ENCODE data around the gene F2R. TPM values are rescaled to one million over a fixed set of nuclear protein-coding genes. Genes with fewer than 3 reads are reported as not detected.
A peak's percentile ranks its signal among the peaks of the same experiment; 100 is the strongest.

The F2R gene
- total and polyA plus RNA-seq, 9 donors, result 15.3 to 42.2 (median 25.6) TPM

- DNase-seq, result no peak
- Histone ChIP-seq H3K4me3 (ENCODE audit: low read length) (no peak overlapping the region), H3K36me3 (ENCODE audit: control insufficient read depth, insufficient read depth, low read length) (no peaks in the 10 kb centered on the region), H3K9me3 (replicated peaks; ENCODE audit: control insufficient read depth, low read depth, low read length) (no peaks in the 10 kb centered on the region), H3K4me1 (ENCODE audit: control insufficient read depth, insufficient read depth, low read length) (no peaks in the 10 kb centered on the region), H3K27ac (ENCODE audit: low read length) (no peak overlapping the region), H3K27me3 (ENCODE audit: control insufficient read depth, insufficient read depth, low read length) (no peaks in the 10 kb centered on the region)
- no CpG with 5 or more reads among the region's 5 CpGs for WGBS (ENCODE audit: insufficient coverage)
These were observed 18.3 kb upstream of the F2R start for GRCh38 chr5:76697670-76698069.

GRCh38 chr5:76700571-76700970, 15.4 kb upstream of the F2R start:
- H3K4me1 ChIP-seq (ENCODE audit: control insufficient read depth, insufficient read depth, low read length), result no peaks in the 10 kb centered on the region
- WGBS (ENCODE audit: insufficient coverage), result no CpG with 5 or more reads among the region's 2 CpGs
- H3K9me3 ChIP-seq (replicated peaks; ENCODE audit: control insufficient read depth, low read depth, low read length), result no peaks in the 10 kb centered on the region
- no peaks in the 10 kb centered on the region for H3K27me3 ChIP-seq (ENCODE audit: control insufficient read depth, insufficient read depth, low read length)
- H3K4me3 ChIP-seq (ENCODE audit: low read length), result no peak overlapping the region
- H3K36me3 ChIP-seq (ENCODE audit: control insufficient read depth, insufficient read depth, low read length), result no peaks in the 10 kb centered on the region
- no peak overlapping the region for H3K27ac ChIP-seq (ENCODE audit: low read length)
- DNase-seq, result no peak

GRCh38 chr5:76701298-76701697, 14.6 kb upstream of the F2R start:
- no peaks in the 10 kb centered on the region for H3K4me1 ChIP-seq (ENCODE audit: control insufficient read depth, insufficient read depth, low read length)
- no CpG with 5 or more reads among the region's 2 CpGs for WGBS (ENCODE audit: insufficient coverage)
- H3K9me3 ChIP-seq (replicated peaks; ENCODE audit: control insufficient read depth, low read depth, low read length), result no peaks in the 10 kb centered on the region
- no peaks in the 10 kb centered on the region for H3K27me3 ChIP-seq (ENCODE audit: control insufficient read depth, insufficient read depth, low read length)
- no peaks in the 10 kb centered on the region for H3K36me3 ChIP-seq (ENCODE audit: control insufficient read depth, insufficient read depth, low read length)
- DNase-seq, result no peak
- no peak overlapping the region for H3K27ac ChIP-seq (ENCODE audit: low read length)
- H3K4me3 ChIP-seq (ENCODE audit: low read length), result no peak overlapping the region

- DNase-seq, result no peak
- Histone ChIP-seq H3K36me3 (ENCODE audit: control insufficient read depth, insufficient read depth, low read length) (no peaks in the 10 kb centered on the region), H3K27me3 (ENCODE audit: control insufficient read depth, insufficient read depth, low read length) (no peaks in the 10 kb centered on the region), H3K9me3 (replicated peaks; ENCODE audit: control insufficient read depth, low read depth, low read length) (no peaks in the 10 kb centered on the region), H3K4me1 (ENCODE audit: control insufficient read depth, insufficient read depth, low read length) (no peaks in the 10 kb centered on the region), H3K4me3 (ENCODE audit: low read length) (no peak overlapping the region), H3K27ac (ENCODE audit: low read length) (no peak overlapping the region)
- no CpG with 5 or more reads among the region's 2 CpGs for WGBS (ENCODE audit: insufficient coverage)
These were observed 12.2 kb upstream of the F2R start for GRCh38 chr5:76703707-76704106.

GRCh38 chr5:76704131-76704663, 11.7 kb upstream of the F2R start:
- DNase-seq, result no peak
- no peaks in the 10 kb centered on the region for H3K4me1 ChIP-seq (ENCODE audit: control insufficient read depth, insufficient read depth, low read length)
- H3K9me3 ChIP-seq (replicated peaks; ENCODE audit: control insufficient read depth, low read depth, low read length), result no peaks in the 10 kb centered on the region
- no peaks in the 10 kb centered on the region for H3K36me3 ChIP-seq (ENCODE audit: control insufficient read depth, insufficient read depth, low read length)
- no peak overlapping the region for H3K27ac ChIP-seq (ENCODE audit: low read length)
- H3K27me3 ChIP-seq (ENCODE audit: control insufficient read depth, insufficient read depth, low read length), result no peaks in the 10 kb centered on the region
- no peak overlapping the region for H3K4me3 ChIP-seq (ENCODE audit: low read length)

- Histone ChIP-seq H3K4me3 (ENCODE audit: low read length) (no peak overlapping the region), H3K27me3 (ENCODE audit: control insufficient read depth, insufficient read depth, low read length) (no peaks in the 10 kb centered on the region), H3K4me1 (ENCODE audit: control insufficient read depth, insufficient read depth, low read length) (no peaks in the 10 kb centered on the region), H3K27ac (ENCODE audit: low read length) (no peak overlapping the region), H3K36me3 (ENCODE audit: control insufficient read depth, insufficient read depth, low read length) (no peaks in the 10 kb centered on the region), H3K9me3 (replicated peaks; ENCODE audit: control insufficient read depth, low read depth, low read length) (no peaks in the 10 kb centered on the region)
- DNase-seq, result peak; percentile 29
These were observed 10.4 kb upstream of the F2R start for GRCh38 chr5:76705574-76705973.

GRCh38 chr5:76709762-76710161, 6.2 kb upstream of the F2R start:
- no peaks in the 10 kb centered on the region for H3K4me1 ChIP-seq (ENCODE audit: control insufficient read depth, insufficient read depth, low read length)
- H3K36me3 ChIP-seq (ENCODE audit: control insufficient read depth, insufficient read depth, low read length), result no peaks in the 10 kb centered on the region
- no peak for DNase-seq
- no CpG with 5 or more reads among the region's 2 CpGs for WGBS (ENCODE audit: insufficient coverage)
- no peak overlapping the region for H3K4me3 ChIP-seq (ENCODE audit: low read length)
- no peak overlapping the region for H3K27ac ChIP-seq (ENCODE audit: low read length)
- H3K27me3 ChIP-seq (ENCODE audit: control insufficient read depth, insufficient read depth, low read length), result peaks cover 8% of the 10 kb centered on the region
- H3K9me3 ChIP-seq (replicated peaks; ENCODE audit: control insufficient read depth, low read depth, low read length), result no peaks in the 10 kb centered on the region

GRCh38 chr5:76710991-76711390, 4.9 kb upstream of the F2R start:
- no peak overlapping the region for H3K27ac ChIP-seq (ENCODE audit: low read length)
- no CpG with 5 or more reads among the region's 4 CpGs for WGBS (ENCODE audit: insufficient coverage)
- no peaks in the 10 kb centered on the region for H3K36me3 ChIP-seq (ENCODE audit: control insufficient read depth, insufficient read depth, low read length)
- no peaks in the 10 kb centered on the region for H3K9me3 ChIP-seq (replicated peaks; ENCODE audit: control insufficient read depth, low read depth, low read length)
- H3K4me3 ChIP-seq (ENCODE audit: low read length), result no peak overlapping the region
- H3K27me3 ChIP-seq (ENCODE audit: control insufficient read depth, insufficient read depth, low read length), result peaks cover 18% of the 10 kb centered on the region
- H3K4me1 ChIP-seq (ENCODE audit: control insufficient read depth, insufficient read depth, low read length), result peaks cover 2% of the 10 kb centered on the region
- no peak for DNase-seq

GRCh38 chr5:76714751-76715485, 1.0 kb upstream of the F2R start:
- H3K4me3 ChIP-seq (ENCODE audit: low read length), result peak overlapping the region; percentile 52
- 10% methylated on average over 43 of the region's 52 CpGs for WGBS (ENCODE audit: insufficient coverage)
- peaks cover 7% of the 10 kb centered on the region for H3K4me1 ChIP-seq (ENCODE audit: control insufficient read depth, insufficient read depth, low read length)
- H3K36me3 ChIP-seq (ENCODE audit: control insufficient read depth, insufficient read depth, low read length), result no peaks in the 10 kb centered on the region
- DNase-seq, result peak; percentile 57
- no peaks in the 10 kb centered on the region for H3K9me3 ChIP-seq (replicated peaks; ENCODE audit: control insufficient read depth, low read depth, low read length)
- H3K27ac ChIP-seq (ENCODE audit: low read length), result no peak overlapping the region
- peaks cover 25% of the 10 kb centered on the region for H3K27me3 ChIP-seq (ENCODE audit: control insufficient read depth, insufficient read depth, low read length)

- WGBS (ENCODE audit: insufficient coverage), result under 1% methylated on average over 11 of the region's 14 CpGs
- no peak for DNase-seq
- H3K9me3 ChIP-seq (replicated peaks; ENCODE audit: control insufficient read depth, low read depth, low read length), result no peaks in the 10 kb centered on the region
- peak overlapping the region; percentile 65 for H3K27ac ChIP-seq (ENCODE audit: low read length)
- peaks cover 25% of the 10 kb centered on the region for H3K27me3 ChIP-seq (ENCODE audit: control insufficient read depth, insufficient read depth, low read length)
- no peaks in the 10 kb centered on the region for H3K36me3 ChIP-seq (ENCODE audit: control insufficient read depth, insufficient read depth, low read length)
- peak overlapping the region; percentile 52 for H3K4me3 ChIP-seq (ENCODE audit: low read length)
- H3K4me1 ChIP-seq (ENCODE audit: control insufficient read depth, insufficient read depth, low read length), result peaks cover 7% of the 10 kb centered on the region
These were observed 515 bp upstream of the F2R start for GRCh38 chr5:76715486-76715735.

Measured in muscle of leg (tissue), 11 donors.